Stimulated activated CD4-positive, alpha-beta T cell treated with anti-CD3 and anti-CD28 coated beads, Interleukin-1b, Interleukin-23, amount 100 ng/mL, for 1 hour (primary cell): ENCODE data around the gene CPSF3.

ENCODE experiments used
- DNase-seq, 2 donors: peaks; one replicate each; pipeline ENCODE4 v3.0.0-alpha.2; 2020; ENCODE audit warnings: low read depth in 2 of 2

Gene CPSF3

GRCh38 chr2:9518163-9518562 lies 94.7 kb downstream of the CPSF3 start:
- DNase-seq, result no peak

GRCh38 chr2:9518780-9519179 lies 95.3 kb downstream of the CPSF3 start:
- no peak for DNase-seq

- no peak for DNase-seq
These were observed 95.8 kb downstream of the CPSF3 start for GRCh38 chr2:9519250-9519649.
